ENCODE results near the gene HOXD8.
A peak's percentile ranks its signal among the peaks of the same experiment; 100 is the strongest.

HOXD8 gene

GRCh38 chr2:176117162-176117822 is 12.2 kb upstream of the HOXD8 start:
- DNase-seq: no peak

- DNase-seq: no peak
Observed at GRCh38 chr2:176117823-176118371, 11.6 kb upstream of the HOXD8 start.

- DNase-seq: no peak
Observed at GRCh38 chr2:176118601-176119339, 10.7 kb upstream of the HOXD8 start.

- no peak for DNase-seq
Observed at GRCh38 chr2:176120364-176121189, 8.9 kb upstream of the HOXD8 start.

- no peak for DNase-seq
Observed at GRCh38 chr2:176121190-176122051, 8.1 kb upstream of the HOXD8 start.

- no peak for DNase-seq
Observed at GRCh38 chr2:176122052-176122682, 7.3 kb upstream of the HOXD8 start.

- DNase-seq: peak; percentile 81
Observed at GRCh38 chr2:176122683-176123410, 6.7 kb upstream of the HOXD8 start, which contains the start of gene HOXD9. Gene HOXD9, plus strand, starts transcription at chr2:176122719. Its CDS starts 50 bp downstream, at chr2:176122769.

GRCh38 chr2:176123411-176124109 is 5.9 kb upstream of the HOXD8 start:
- no peak for DNase-seq

GRCh38 chr2:176124110-176124946 is 5.2 kb upstream of the HOXD8 start:
- no peak for DNase-seq

GRCh38 chr2:176124947-176125771 is 4.3 kb upstream of the HOXD8 start:
- no peak for DNase-seq

GRCh38 chr2:176125772-176126054 is 3.8 kb upstream of the HOXD8 start:
- DNase-seq: no peak

GRCh38 chr2:176126929-176127773 is 2.4 kb upstream of the HOXD8 start:
- DNase-seq: peak; percentile 77

GRCh38 chr2:176127774-176128072 is 1.8 kb upstream of the HOXD8 start:
- DNase-seq: no peak

GRCh38 chr2:176128172-176128981 is 1.1 kb upstream of the HOXD8 start:
- DNase-seq: peak; percentile 58

- DNase-seq: no peak
Observed at GRCh38 chr2:176129813-176130146, 275 bp downstream of the HOXD8 start.

- DNase-seq: peak; percentile 97
Observed at GRCh38 chr2:176130147-176130956, 847 bp downstream of the HOXD8 start.
